Cardiac muscle cell (in vitro differentiated cells and primary cell): Measurements from ENCODE around the gene PALM3. TPM values are rescaled to one million over a fixed set of nuclear protein-coding genes. Genes with fewer than 3 reads are reported as not detected.
"Not testable (repeated sequence)": the region's sequence is repeated elsewhere in the genome, so short reads cannot be mapped to it uniquely, and the experiment has no call there.

Source experiments
- DNase-seq, 2 donors: peaks; one replicate each; pipeline versions ENCODE4 v3.0.0 to v3.0.0-alpha.2; 2010 to 2017; ENCODE audit warnings: low read depth in 1 of 2, low spot score in 1 of 2
- H3K27ac ChIP-seq: fragments of 200-600 bp; sonication (generic); 2 replicates; pipeline ENCODE4 v1.5.1; 2016
- H3K27me3 ChIP-seq: fragments of 200-600 bp; sonication (generic); 2 replicates; pipeline ENCODE4 v1.6.0; 2016; ENCODE audit warnings: control low read depth
- H3K36me3 ChIP-seq: fragments of 200-600 bp; sonication (generic); 2 replicates; pipeline ENCODE4 v1.5.1; 2016; ENCODE audit warnings: control low read depth
- H3K4me1 ChIP-seq: fragments of 200-600 bp; sonication (generic); 2 replicates; pipeline ENCODE4 v1.8.1; 2017; ENCODE audit warnings: low read depth, mild to moderate bottlenecking, mixed run types
- H3K4me3 ChIP-seq: fragments of 200-600 bp; sonication (generic); 2 replicates; pipeline ENCODE4 v1.5.1; 2016; ENCODE audit warnings: mild to moderate bottlenecking
- H3K9me3 ChIP-seq: fragments of 200-600 bp; sonication (generic); 2 replicates; pipeline ENCODE4 v1.5.1; 2017; ENCODE audit warnings: low read depth, mild to moderate bottlenecking, control low read depth
- CTCF ChIP-seq: IDR thresholded peaks from 2 replicates; pipeline ENCODE4 v1.5.1; 2012; ENCODE audit warnings: low read depth, mild to moderate bottlenecking, low read length
- polyA plus RNA-seq: library from polyadenylated mRNA; unstranded; fragments of >200 nt; fragmentation: Nextera tagmentation; extraction: Ambion mirVana; gene quantifications from 2 replicates; pipeline ENCODE4 v1.2.1, GENCODE V29; 2016
- total RNA-seq: library from RNA; depleted of rRNA; stranded (reverse); fragments of >200 nt; gene quantifications from 2 replicates; pipeline ENCODE4 v1.2.3, GENCODE V29; 2016

Gene PALM3
- total and polyA plus RNA-seq, 2 experiments from 2014 or later, result 0.10 to 0.30 TPM

- H3K36me3 ChIP-seq, H3K4me3 ChIP-seq, H3K27me3 ChIP-seq, H3K9me3 ChIP-seq, H3K4me1 ChIP-seq: not testable (repeated sequence)
- peak; percentile 62 for TF ChIP-seq CTCF
- DNase-seq, result peak; percentile 53 to 84
- peak overlapping the region; percentile 17 for H3K27ac ChIP-seq
Measured at GRCh38 chr19:14042659-14043608, 18.9 kb downstream of the PALM3 start.

GRCh38 chr19:14039181-14039580 lies 22.7 kb downstream of the PALM3 start:
- TF ChIP-seq CTCF, result no peak
- H3K4me3 ChIP-seq, result no peak overlapping the region
- H3K36me3 ChIP-seq, result no peaks in the 10 kb centered on the region
- H3K9me3 ChIP-seq, result no peaks in the 10 kb centered on the region
- DNase-seq, result no peak
- H3K4me1 ChIP-seq, result no peaks in the 10 kb centered on the region
- no peaks in the 10 kb centered on the region for H3K27me3 ChIP-seq
- H3K27ac ChIP-seq, result no peak overlapping the region

- no peak for TF ChIP-seq CTCF
- no peak overlapping the region for H3K4me3 ChIP-seq
- H3K4me1 ChIP-seq, result no peaks in the 10 kb centered on the region
- no peaks in the 10 kb centered on the region for H3K9me3 ChIP-seq
- no peak for DNase-seq
- no peak overlapping the region for H3K27ac ChIP-seq
- no peaks in the 10 kb centered on the region for H3K27me3 ChIP-seq
- H3K36me3 ChIP-seq, result no peaks in the 10 kb centered on the region
Measured at GRCh38 chr19:14035706-14036105, 26.2 kb downstream of the PALM3 start.

- H3K27me3 ChIP-seq, H3K27ac ChIP-seq, H3K36me3 ChIP-seq, H3K4me1 ChIP-seq, H3K4me3 ChIP-seq, DNase-seq, H3K9me3 ChIP-seq: not testable (repeated sequence)
Measured at GRCh38 chr19:14035159-14035558, 26.7 kb downstream of the PALM3 start.

- Histone ChIP-seq H3K9me3 (no peaks in the 10 kb centered on the region), H3K27me3 (no peaks in the 10 kb centered on the region), H3K4me3 (no peak overlapping the region), H3K36me3 (no peaks in the 10 kb centered on the region), H3K27ac (no peak overlapping the region), H3K4me1 (no peaks in the 10 kb centered on the region)
- TF ChIP-seq CTCF, result no peak
- no peak for DNase-seq
Measured at GRCh38 chr19:14033946-14034345, 27.9 kb downstream of the PALM3 start.

GRCh38 chr19:14031719-14032480 lies 30.0 kb downstream of the PALM3 start, which contains the start of gene IL27RA:
IL27RA (plus strand) TSS chr19:14031762; CDS start chr19:14031873, 111 bp downstream.
- H3K27ac ChIP-seq, result no peak within 1 kb of the TSS
- DNase-seq, result peak; percentile 51 to 61

More at GRCh38 chr19:14031719-14032480, 30.0 kb downstream of the PALM3 start, which contains the start of gene IL27RA:
- TF ChIP-seq CTCF, result peak; percentile 79
- Histone ChIP-seq H3K36me3 (no peaks in the 10 kb centered on the region), H3K9me3 (no peaks in the 10 kb centered on the region), H3K27me3 (no peaks in the 10 kb centered on the region), H3K4me1 (no peaks in the 10 kb centered on the region), H3K4me3 (peak within 1 kb of the TSS; percentile 57)
